IMR-90 (cell line): ENCODE results near the gene ATG5.

Experiments
- BHLHE40 ChIP-seq: fragments of 150-350 bp; IDR thresholded peaks from 2 replicates; pipeline ENCODE4 v1.6.1; 2016; ENCODE audit warnings: mild to moderate bottlenecking, low read depth, low read length
- POLR2A ChIP-seq: IDR thresholded peaks from 2 replicates; pipeline ENCODE4 v1.6.1; 2012; ENCODE audit warnings: mild to moderate bottlenecking, low read depth, low read length
- RAD21 ChIP-seq: IDR thresholded peaks from 2 replicates; pipeline ENCODE4 v1.6.1; 2012; ENCODE audit warnings: low read length, improper control_type of control experiment
- TF ChIP-seq, protein P1 (sequence below): conservative IDR thresholded peaks from 2 replicates; pipeline ENCODE4 v1.5.1; 2012; ENCODE audit warnings: mild to moderate bottlenecking, low read depth, low read length, improper control_type of control experiment

DNA sequence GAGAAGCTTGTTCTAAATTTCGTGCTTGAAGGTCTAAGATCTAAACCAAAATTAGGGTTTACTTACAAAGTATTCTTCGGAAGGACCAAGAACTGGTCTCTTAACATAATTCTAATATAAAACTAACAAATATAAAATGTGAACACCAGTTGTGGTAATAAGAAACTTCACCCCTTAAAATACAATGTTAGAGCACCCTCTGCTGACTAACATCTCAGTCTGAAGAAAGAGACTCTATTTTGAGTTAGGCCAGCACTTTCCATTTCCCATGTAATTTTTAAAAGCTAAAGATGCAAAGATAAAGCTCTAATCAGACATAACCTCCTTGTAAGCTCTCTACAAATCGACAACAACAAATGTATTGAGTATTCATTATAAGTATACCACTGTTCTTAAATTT, 24.6 kb downstream of the ATG5 start:
- TF ChIP-seq BHLHE40 (no peak), RAD21 (peak; percentile 71), POLR2A (no peak)
- TF ChIP-seq, protein P1, sequence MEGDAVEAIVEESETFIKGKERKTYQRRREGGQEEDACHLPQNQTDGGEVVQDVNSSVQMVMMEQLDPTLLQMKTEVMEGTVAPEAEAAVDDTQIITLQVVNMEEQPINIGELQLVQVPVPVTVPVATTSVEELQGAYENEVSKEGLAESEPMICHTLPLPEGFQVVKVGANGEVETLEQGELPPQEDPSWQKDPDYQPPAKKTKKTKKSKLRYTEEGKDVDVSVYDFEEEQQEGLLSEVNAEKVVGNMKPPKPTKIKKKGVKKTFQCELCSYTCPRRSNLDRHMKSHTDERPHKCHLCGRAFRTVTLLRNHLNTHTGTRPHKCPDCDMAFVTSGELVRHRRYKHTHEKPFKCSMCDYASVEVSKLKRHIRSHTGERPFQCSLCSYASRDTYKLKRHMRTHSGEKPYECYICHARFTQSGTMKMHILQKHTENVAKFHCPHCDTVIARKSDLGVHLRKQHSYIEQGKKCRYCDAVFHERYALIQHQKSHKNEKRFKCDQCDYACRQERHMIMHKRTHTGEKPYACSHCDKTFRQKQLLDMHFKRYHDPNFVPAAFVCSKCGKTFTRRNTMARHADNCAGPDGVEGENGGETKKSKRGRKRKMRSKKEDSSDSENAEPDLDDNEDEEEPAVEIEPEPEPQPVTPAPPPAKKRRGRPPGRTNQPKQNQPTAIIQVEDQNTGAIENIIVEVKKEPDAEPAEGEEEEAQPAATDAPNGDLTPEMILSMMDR: peak; percentile 69
